ENCODE results near the gene ATP11C. TPM values are rescaled to one million over a fixed set of nuclear protein-coding genes. Genes with fewer than 3 reads are reported as not detected.

Gene ATP11C
- total and polyA plus RNA-seq, 2 experiments from 2014 or later = 8.5 to 22.3 TPM

GRCh38 chrX:139831675-139832456, 101.0 kb downstream of the ATP11C start:
- H3K4me3 ChIP-seq = no peak overlapping the region
- H3K9me3 ChIP-seq (ENCODE audit: low read depth) = no peaks in the 10 kb centered on the region
- H3K36me3 ChIP-seq (replicated peaks; ENCODE audit: insufficient read depth, low read depth) = no peaks in the 10 kb centered on the region
- H3K79me2 ChIP-seq = peaks cover 2% of the 10 kb centered on the region
- H2AFZ ChIP-seq = no peak overlapping the region
- peak; percentile 17 for DNase-seq (ENCODE audit: low spot score)
- H3K9me2 ChIP-seq (replicated peaks; ENCODE audit: insufficient read depth) = no peaks in the 10 kb centered on the region
- TF ChIP-seq CTCF (IDR thresholded peaks at IDR 0.05; ENCODE audit: poor library complexity) (no peak), EZH2 (IDR thresholded peaks at IDR 0.05; ENCODE audit: borderline replicate concordance) (no peak), EZH2phosphoT487 (IDR thresholded peaks at IDR 0.05; ENCODE audit: low read depth, severe bottlenecking, unreplicated experiment) (no peak)
- WGBS (ENCODE audit: low lambda C conversion rate, missing lambda C conversion rate) = 59% methylated on average over 3 of the region's 3 CpGs
- H4K20me1 ChIP-seq (ENCODE audit: insufficient read depth, poor library complexity, severe bottlenecking) = no peaks in the 10 kb centered on the region
- H3K4me1 ChIP-seq (ENCODE audit: insufficient read depth) = peaks cover 5% of the 10 kb centered on the region
- H3K27ac ChIP-seq = no peak overlapping the region
- no peaks in the 10 kb centered on the region for H3K27me3 ChIP-seq
- H3K4me2 ChIP-seq = peak overlapping the region; percentile 15

GRCh38 chrX:139831017-139831416, 101.8 kb downstream of the ATP11C start:
- H3K27me3 ChIP-seq = no peaks in the 10 kb centered on the region
- no peak overlapping the region for H3K4me2 ChIP-seq
- no peak overlapping the region for H3K27ac ChIP-seq
- DNase-seq (ENCODE audit: low spot score) = no peak
- TF ChIP-seq EZH2phosphoT487 (IDR thresholded peaks at IDR 0.05; ENCODE audit: low read depth, severe bottlenecking, unreplicated experiment) (no peak), EZH2 (IDR thresholded peaks at IDR 0.05; ENCODE audit: borderline replicate concordance) (no peak), CTCF (IDR thresholded peaks at IDR 0.05; ENCODE audit: poor library complexity) (no peak)
- H2AFZ ChIP-seq = no peak overlapping the region
- peaks cover 2% of the 10 kb centered on the region for H3K79me2 ChIP-seq
- no peak overlapping the region for H3K4me3 ChIP-seq
- H3K36me3 ChIP-seq (replicated peaks; ENCODE audit: insufficient read depth, low read depth) = no peaks in the 10 kb centered on the region
- H3K4me1 ChIP-seq (ENCODE audit: insufficient read depth) = peaks cover 5% of the 10 kb centered on the region
- H3K9me3 ChIP-seq (ENCODE audit: low read depth) = no peaks in the 10 kb centered on the region
- H3K9me2 ChIP-seq (replicated peaks; ENCODE audit: insufficient read depth) = no peaks in the 10 kb centered on the region
- H4K20me1 ChIP-seq (ENCODE audit: insufficient read depth, poor library complexity, severe bottlenecking) = no peaks in the 10 kb centered on the region

GRCh38 chrX:139828830-139829229, 104.0 kb downstream of the ATP11C start:
- WGBS (ENCODE audit: low lambda C conversion rate, missing lambda C conversion rate) = 74% methylated on average over 1 of the region's 1 CpG
- no peaks in the 10 kb centered on the region for H3K36me3 ChIP-seq (replicated peaks; ENCODE audit: insufficient read depth, low read depth)
- H3K27me3 ChIP-seq = no peaks in the 10 kb centered on the region
- H3K9me3 ChIP-seq (ENCODE audit: low read depth) = no peaks in the 10 kb centered on the region
- peaks cover 5% of the 10 kb centered on the region for H3K4me1 ChIP-seq (ENCODE audit: insufficient read depth)
- peaks cover 2% of the 10 kb centered on the region for H3K79me2 ChIP-seq
- no peaks in the 10 kb centered on the region for H4K20me1 ChIP-seq (ENCODE audit: insufficient read depth, poor library complexity, severe bottlenecking)
- no peak overlapping the region for H3K4me2 ChIP-seq
- DNase-seq (ENCODE audit: low spot score) = no peak
- TF ChIP-seq EZH2 (IDR thresholded peaks at IDR 0.05; ENCODE audit: borderline replicate concordance) = no peak
- no peak for TF ChIP-seq EZH2phosphoT487 (IDR thresholded peaks at IDR 0.05; ENCODE audit: low read depth, severe bottlenecking, unreplicated experiment)
- TF ChIP-seq CTCF (IDR thresholded peaks at IDR 0.05; ENCODE audit: poor library complexity) = no peak
- H2AFZ ChIP-seq = no peak overlapping the region
- H3K9me2 ChIP-seq (replicated peaks; ENCODE audit: insufficient read depth) = no peaks in the 10 kb centered on the region
- no peak overlapping the region for H3K27ac ChIP-seq
- no peak overlapping the region for H3K4me3 ChIP-seq

Measured in hepatocyte (in vitro differentiated cells).